GM10847 (cell line): ENCODE results near the gene STARD5.
A peak's percentile ranks its signal among the peaks of the same experiment; 100 is the strongest.

Experiments
- POLR2A ChIP-seq: IDR thresholded peaks from 2 replicates; pipeline ENCODE4 v1.6.1; 2011; ENCODE audit not compliant: insufficient read length; ENCODE audit errors: extremely low read depth

STARD5 gene

DNA sequence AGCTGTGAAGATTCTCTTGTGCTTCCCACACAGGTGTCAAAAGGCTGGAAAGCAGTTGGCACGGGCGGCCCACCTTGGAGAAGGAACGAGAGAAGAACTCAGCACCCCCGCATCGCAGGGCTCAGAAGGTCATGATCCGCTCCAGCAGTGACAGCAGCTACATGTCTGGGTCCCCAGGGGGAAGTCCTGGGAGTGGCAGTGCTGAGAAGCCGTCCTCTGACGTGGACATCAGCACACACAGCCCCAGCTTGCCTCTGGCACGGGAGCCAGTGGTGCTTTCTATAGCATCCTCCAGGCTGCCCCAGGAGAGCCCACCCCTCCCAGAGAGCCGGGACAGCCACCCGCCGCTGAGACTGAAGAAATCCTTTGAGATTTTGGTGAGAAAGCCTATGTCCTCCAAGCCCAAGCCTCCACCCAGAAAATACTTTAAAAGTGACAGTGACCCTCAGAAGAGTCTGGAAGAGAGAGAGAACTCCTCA, 31.4 kb downstream of the STARD5 start:
- peak; percentile 48 for TF ChIP-seq POLR2A

DNA sequence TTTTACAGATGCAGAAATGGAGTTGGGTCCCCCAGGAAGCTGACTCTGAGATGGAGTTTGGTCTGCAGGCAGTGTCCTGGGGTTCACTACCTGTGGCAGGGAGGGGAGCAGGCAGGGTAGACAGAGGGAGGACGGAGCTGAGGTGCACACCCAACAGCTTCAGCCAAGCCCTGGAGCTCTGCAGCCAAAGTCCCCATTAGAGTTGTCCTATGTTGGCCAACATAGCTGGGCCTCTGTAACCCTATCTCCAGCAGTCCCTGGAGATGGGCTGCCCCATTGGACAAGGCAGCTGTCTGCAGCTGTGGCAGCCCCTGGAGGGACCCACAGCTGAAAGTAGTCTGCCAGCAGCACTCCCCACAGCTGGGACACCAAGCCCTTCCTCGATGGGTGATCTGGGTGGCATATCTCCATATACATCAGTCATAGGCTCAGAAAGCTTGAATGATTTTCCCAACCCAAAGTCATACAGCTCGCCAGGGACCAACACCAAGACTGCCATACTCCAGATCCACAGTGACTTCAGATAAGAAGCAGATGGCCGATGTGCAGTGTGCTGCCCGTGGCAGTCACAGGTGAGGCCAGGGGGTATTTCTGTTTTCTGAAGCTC, 31.9 kb downstream of the STARD5 start:
- no peak for TF ChIP-seq POLR2A

DNA sequence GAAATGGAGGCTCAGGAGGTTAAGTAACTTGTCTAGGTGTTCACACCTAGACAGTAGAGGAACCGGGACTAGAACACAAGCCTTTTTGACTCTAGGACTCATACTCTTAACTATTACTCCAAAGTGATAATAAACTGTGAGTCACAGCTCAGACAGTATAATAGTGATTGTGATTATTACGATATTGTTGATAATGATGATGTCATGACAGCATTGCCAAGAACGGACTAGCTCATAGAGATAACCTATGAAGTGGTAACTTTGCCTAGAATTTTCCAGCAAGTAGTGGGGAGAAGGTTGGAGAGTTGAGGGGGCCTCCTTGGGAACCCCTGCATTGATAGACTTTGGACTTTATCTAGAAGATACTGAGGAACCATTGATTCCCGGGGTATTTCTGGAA, 34.0 kb downstream of the STARD5 start:
- no peak for TF ChIP-seq POLR2A

DNA sequence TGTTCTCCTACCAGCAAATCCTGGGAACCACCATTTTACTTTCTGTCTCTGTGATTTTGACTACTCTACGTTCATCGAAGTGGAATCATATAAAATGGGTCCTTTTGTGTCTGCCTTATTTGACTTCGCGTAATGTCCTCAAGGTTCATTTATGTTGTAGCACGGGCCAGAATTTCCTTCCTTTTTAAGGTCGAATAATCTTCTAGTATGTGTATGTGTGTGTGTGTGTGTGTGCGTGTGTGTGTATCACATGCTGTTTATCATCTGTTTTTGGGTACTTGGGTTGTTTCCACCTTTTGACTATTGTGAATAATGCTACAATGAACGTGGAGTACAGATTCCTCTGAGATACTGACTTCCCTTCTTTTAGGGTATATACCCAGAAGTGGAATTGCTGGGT, 35.3 kb downstream of the STARD5 start:
- TF ChIP-seq POLR2A: no peak

DNA sequence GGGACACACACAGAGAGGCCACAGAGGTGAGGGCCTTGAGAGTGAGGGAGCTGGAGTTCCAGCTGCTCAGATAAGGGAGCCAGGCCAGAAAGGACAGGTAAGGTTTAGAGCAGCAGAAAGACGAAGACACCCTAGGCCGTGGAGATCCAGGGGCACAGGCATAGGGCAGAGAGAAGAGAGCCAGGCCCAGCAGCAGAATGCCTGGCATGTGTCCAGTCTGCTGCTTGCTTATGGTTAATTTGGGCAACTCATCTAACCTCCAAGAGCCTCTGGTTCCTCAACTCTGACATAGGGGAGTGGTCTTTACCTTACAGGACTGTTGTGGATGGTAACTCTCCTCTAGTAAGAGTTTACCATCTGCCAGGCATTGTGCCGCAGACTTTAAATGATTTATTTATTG, 35.9 kb downstream of the STARD5 start:
- TF ChIP-seq POLR2A: no peak

DNA sequence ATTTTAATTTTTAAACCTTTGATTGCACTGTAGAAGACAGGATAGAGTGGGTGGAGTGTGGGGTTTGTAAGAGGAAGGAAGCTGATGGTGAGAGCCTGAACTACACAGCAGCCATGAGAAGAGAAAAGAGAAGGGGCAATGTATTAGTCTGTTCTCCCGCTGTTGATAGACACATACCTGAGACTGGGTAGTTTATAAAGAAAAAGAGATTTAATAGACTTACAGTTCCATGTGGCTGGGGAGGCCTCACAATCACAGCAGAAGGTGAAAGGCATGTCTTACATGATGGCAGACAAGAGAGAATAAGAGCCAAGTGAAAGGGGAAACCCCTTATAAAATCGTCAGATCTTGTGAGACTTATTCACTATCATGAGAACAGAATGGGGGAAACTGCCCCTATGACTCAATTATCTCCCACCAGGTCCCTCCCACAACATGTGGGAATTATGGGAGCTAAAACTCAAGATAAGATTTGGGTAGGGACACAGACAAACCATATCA, 37.3 kb downstream of the STARD5 start:
- no peak for TF ChIP-seq POLR2A

DNA sequence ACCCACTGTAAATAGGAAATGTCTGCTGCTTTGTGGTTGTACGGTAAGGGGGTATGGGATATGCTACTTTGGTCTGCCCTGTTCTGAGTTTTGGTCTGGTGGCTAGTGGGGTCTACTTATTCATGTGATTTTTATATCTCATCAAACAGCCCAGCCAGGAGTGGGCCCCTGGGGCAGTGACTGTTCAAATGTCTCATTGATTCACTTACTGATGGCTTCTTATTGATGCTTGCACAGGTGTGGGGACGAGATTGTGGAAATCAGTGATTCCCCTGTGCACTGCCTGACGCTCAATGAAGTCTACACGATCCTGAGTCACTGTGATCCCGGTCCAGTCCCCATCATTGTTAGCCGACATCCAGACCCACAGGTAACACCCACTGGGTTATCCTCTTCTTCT, 38.5 kb downstream of the STARD5 start:
- TF ChIP-seq POLR2A: no peak

DNA sequence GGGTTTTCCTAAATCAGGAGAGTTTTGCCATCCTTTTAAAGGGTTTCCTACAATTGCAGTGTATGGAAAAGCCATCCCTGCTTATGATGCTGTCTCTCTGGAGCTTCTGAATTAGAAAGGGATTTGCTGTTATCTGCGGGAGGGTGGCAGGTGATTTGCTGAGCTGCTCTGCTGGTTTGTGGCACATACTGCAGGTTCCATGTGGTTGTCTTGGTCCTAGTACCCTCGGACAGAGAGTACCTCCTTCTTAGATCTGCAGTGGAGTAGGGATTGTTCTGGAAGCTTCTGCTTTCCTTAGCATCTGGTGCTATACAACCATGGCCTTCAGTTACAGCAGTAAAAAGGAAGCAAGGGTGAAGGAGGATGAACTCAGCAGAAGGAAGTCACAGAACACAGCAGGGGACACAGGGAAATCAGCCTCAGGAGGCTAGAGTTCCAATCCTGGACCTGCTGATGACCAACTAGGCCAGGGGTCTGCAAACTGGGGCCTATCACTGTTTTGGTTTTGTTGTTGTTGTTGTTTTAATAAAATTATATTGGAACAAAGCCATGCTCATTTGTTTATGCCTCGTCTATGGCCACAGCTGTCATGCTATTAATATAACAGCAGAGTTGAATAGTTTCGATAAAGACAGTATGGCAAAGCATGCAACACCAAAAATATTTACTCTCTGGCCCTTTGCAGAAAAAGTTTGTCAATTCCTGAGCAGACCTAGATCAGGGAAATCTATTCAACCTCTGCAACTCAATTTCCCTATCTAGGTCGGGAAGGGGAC, 39.5 kb downstream of the STARD5 start:
- no peak for TF ChIP-seq POLR2A

DNA sequence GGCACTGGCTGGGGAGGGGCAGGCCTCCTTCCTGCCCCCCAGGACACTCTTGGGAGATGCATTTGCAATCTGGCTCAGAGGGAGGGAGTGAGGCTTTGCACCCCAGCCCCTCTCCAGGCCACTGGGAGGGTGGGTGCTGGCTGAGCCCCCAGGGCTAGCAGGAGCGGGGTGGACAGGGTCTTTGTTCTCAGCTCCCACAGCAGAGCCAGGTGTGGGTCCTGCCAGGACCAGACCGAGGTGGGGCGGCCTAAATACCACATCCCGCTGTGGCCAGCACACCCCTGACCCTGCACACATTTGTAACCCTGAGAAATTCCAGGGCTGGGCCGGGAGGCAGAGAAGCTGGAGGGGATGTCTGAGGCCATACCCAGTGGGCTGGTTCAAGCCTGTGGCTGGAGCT, 41.0 kb downstream of the STARD5 start:
- no peak for TF ChIP-seq POLR2A

DNA sequence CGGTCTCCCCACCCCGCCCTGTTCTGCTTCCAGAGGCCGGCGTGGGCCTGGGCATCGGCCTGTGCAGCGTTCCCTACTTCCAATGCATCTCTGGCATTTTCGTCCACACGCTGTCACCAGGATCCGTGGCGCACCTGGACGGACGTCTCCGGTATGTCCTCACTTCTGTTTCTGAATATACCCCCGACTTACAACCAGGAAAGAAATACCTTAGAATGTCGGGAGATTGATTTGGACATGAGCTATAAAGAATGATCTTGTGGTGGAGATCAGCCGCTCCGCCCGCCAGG, 41.4 kb downstream of the STARD5 start:
- no peak for TF ChIP-seq POLR2A

DNA sequence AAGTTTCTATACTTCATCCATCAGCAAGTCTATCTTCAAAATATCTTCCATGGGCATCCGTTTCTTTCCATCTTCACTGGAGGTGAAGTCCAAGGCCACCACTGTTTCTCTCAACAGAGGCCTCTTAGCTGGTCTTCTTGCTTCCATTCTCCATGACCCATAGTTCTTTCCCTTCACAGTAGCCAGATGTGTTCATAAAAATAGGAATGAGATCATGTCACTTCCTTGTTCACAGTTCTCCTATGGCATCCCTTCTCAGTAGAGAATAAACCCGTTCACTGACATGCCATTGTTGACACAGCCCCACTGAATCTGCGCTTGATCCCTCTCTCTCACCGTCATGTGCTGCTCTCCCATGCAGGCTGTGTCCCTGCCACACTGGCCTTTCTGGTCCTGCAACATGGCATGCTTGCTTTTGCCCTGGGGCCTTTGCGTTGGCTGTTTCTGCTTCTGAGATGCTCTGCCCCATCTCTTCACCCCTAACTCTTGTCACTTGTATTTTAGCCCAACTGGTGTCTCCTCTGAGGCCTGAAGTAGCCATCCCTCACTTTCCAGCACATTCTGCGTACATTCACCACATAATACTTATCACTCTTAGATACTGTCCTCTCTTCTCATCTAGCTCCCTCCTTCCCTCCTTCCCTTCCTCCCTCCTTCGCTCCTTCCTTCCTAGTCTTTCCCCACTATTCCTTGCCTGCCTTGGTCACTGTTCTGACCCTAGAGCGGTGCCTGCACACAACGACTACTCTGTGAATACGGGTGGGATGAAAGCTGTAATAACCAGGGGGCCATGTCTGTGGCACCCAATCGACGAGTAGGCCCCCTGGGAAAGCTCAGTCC, 42.0 kb downstream of the STARD5 start:
- no peak for TF ChIP-seq POLR2A

DNA sequence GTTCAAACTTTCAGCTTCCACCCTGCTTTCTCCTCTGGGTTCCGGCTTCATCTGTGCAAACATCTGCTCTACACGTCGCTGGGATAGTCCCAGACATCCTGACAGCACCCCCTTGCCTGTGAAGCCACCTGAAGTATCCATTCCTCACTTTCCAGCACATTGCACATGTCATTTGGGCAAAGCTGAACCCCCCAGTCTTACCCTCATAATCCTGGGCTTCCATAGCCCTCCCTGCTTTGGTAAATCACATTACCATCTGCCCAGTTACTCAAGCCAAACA, 42.5 kb downstream of the STARD5 start:
- no peak for TF ChIP-seq POLR2A

DNA sequence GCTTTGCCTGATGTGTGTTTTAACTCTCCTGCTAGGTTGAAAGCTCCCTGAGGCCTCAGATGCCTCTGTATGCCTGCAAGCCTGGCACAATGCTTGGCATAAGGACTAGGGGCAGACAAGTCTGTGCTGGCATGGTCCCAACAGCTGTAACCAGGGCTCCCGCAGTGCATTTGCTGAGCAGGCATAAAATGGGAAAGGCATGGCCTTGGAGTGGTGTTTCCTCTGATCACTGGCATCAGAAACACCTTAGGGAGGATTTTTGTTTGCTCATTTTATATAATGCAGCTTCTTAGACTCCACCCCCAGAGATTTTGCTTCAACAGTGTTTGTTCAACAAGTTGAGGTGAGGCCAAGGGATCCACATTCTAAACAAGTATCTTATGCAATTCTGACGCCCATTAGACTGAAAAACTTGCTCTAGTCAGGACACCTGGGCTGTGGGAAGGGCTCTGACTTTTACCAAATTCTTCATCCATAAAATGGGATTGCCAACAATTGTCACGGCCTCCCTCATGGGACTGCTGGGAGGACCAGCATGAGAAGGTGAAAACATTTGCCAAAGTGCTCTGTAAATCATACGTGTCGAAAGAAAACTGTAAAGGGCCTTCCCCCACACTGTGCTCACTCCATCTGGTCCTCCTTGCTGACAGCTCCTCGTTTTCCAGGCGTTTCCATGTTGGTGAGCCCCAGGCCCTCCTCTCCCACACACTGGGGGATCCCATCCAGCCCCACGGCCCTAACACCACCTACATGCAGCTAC, 43.1 kb downstream of the STARD5 start:
- TF ChIP-seq POLR2A: no peak

DNA sequence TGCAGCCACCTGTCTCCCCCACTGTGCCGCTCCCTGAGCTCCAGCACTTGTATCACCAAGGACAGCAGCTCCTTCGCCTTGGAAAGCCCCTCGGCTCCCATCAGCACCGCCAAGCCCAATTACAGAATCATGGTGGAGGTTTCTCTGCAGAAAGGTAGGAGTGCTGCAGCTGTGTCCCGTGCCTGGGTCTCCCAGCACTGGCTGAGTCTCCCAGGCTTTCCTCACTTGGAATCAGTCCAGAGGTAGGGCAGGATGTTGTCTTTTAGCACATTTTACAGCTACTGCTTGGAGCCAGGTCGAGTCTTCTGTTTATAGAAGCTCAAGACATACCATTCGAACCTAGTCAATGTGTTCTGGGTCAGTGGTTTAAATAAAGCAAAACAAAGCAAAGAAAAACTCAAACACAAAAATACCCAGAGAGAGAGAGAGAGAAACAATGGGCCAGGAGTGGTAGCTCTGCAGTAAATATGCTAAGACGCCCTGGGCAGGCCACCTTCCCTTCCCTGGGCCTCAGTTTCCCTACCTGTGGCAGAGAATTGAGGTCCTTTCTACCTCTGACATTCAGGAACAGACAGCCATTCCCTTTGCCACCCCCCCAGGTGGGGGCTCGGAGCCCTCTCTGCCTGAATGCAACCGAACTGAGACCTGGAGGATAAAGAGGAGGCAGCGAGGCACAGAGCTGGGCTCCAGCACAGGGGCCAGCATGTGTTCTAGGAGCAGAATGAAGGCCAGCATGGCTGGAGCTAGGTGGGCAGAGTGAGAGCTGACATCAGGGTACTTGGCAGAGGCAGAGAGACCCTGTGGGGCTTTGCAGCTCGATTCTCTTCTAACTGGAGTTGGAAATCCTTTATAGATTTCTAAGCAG, 44.1 kb downstream of the STARD5 start:
- TF ChIP-seq POLR2A: no peak
